HL-60 (cell line): ENCODE measurements around the gene SOX9.

Source experiments
- CTCF ChIP-seq: IDR thresholded peaks from one replicate; pipeline ENCODE4 v1.5.1; 2011; ENCODE audit warnings: low read length, control low read depth, inconsistent platforms; ENCODE audit not compliant: insufficient read depth
- GABPA ChIP-seq: IDR thresholded peaks from 2 replicates; pipeline ENCODE4 v1.6.1; 2012; ENCODE audit warnings: low read depth
- POLR2AphosphoS5 ChIP-seq: IDR thresholded peaks from 2 replicates; pipeline ENCODE4 v1.6.1; 2012; ENCODE audit warnings: low read depth
- TF ChIP-seq, protein P1 (sequence below): IDR thresholded peaks from 2 replicates; pipeline ENCODE4 v1.6.1; 2012; ENCODE audit warnings: low read depth; ENCODE audit not compliant: insufficient replicate concordance

- TF ChIP-seq CTCF (no peak), POLR2AphosphoS5 (no peak), GABPA (no peak)
- TF ChIP-seq, protein P1, sequence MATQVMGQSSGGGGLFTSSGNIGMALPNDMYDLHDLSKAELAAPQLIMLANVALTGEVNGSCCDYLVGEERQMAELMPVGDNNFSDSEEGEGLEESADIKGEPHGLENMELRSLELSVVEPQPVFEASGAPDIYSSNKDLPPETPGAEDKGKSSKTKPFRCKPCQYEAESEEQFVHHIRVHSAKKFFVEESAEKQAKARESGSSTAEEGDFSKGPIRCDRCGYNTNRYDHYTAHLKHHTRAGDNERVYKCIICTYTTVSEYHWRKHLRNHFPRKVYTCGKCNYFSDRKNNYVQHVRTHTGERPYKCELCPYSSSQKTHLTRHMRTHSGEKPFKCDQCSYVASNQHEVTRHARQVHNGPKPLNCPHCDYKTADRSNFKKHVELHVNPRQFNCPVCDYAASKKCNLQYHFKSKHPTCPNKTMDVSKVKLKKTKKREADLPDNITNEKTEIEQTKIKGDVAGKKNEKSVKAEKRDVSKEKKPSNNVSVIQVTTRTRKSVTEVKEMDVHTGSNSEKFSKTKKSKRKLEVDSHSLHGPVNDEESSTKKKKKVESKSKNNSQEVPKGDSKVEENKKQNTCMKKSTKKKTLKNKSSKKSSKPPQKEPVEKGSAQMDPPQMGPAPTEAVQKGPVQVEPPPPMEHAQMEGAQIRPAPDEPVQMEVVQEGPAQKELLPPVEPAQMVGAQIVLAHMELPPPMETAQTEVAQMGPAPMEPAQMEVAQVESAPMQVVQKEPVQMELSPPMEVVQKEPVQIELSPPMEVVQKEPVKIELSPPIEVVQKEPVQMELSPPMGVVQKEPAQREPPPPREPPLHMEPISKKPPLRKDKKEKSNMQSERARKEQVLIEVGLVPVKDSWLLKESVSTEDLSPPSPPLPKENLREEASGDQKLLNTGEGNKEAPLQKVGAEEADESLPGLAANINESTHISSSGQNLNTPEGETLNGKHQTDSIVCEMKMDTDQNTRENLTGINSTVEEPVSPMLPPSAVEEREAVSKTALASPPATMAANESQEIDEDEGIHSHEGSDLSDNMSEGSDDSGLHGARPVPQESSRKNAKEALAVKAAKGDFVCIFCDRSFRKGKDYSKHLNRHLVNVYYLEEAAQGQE: no peak
Measured at GRCh38 chr17:72124438-72124775, 3.6 kb downstream of the SOX9 start.
